IMR-90 (cell line): ENCODE data around the gene GATA6. TPM values are rescaled to one million over a fixed set of nuclear protein-coding genes. Genes with fewer than 3 reads are reported as not detected.

Source experiments
- ATAC-seq: fragments of 200-7000 bp; cut with Tn5 transposase; 2 replicates; pipeline ENCODE4 v1.9.1; 2020; ENCODE audit warnings: low read depth, mild to moderate bottlenecking, moderate library complexity
- BruUV-seq: library from RNA; stranded (reverse); fragments of 400-500 nt; replicated peaks from 2 replicates; lab custom pipeline; 2021; lab: Mats Ljungman, UMichigan
- CTCF ChIA-PET: fragments of 300-600 bp; formaldehyde crosslinking; extraction: SDS; loops from one replicate; lab custom pipeline; 2021; ENCODE audit warnings: antibody characterized with exemption; lab: Yijun Ruan, JAX
- POLR2A ChIA-PET: fragments of 300-600 bp; sonication (Branson Sonifier 250); formaldehyde crosslinking; loops from one replicate; lab custom pipeline; 2022; ENCODE audit warnings: antibody characterized with exemption; ENCODE audit not compliant: unreplicated experiment; lab: Charles Lee
- DNase-seq: peaks from one replicate; pipeline ENCODE4 v3.0.0; 2013
- H2AFZ ChIP-seq: replicated peaks from 2 replicates; pipeline ENCODE3; 2013; ENCODE audit warnings: low read length, mild to moderate bottlenecking; ENCODE audit not compliant: poor library complexity
- H2AK5ac ChIP-seq: 2 replicates; pipeline ENCODE4 v1.6.1; 2013; ENCODE audit warnings: low read depth, low read length, inconsistent platforms
- H2AK9ac ChIP-seq: replicated peaks from 2 replicates; pipeline ENCODE3; 2013; ENCODE audit warnings: mild to moderate bottlenecking, low read depth, low read length, moderate library complexity; ENCODE audit not compliant: poor library complexity
- H2BK120ac ChIP-seq: 2 replicates; pipeline ENCODE4 v1.6.1; 2013; ENCODE audit warnings: low read depth, low read length, inconsistent platforms
- H2BK15ac ChIP-seq: 3 replicates; pipeline ENCODE4 v1.6.1; 2013; ENCODE audit warnings: low read depth, low read length, inconsistent platforms
- H2BK20ac ChIP-seq: 2 replicates; pipeline ENCODE4 v1.6.1; 2013; ENCODE audit warnings: low read depth, mild to moderate bottlenecking, inconsistent platforms, low read length, moderate library complexity
- H2BK5ac ChIP-seq: 2 replicates; pipeline ENCODE4 v1.6.1; 2013; ENCODE audit warnings: mild to moderate bottlenecking, low read depth, low read length, inconsistent platforms; ENCODE audit not compliant: poor library complexity, severe bottlenecking
- H3K14ac ChIP-seq: replicated peaks from 2 replicates; pipeline ENCODE4 v1.6.1; 2013; ENCODE audit warnings: low read depth, low read length, inconsistent platforms
- H3K18ac ChIP-seq: 2 replicates; pipeline ENCODE4 v1.6.1; 2013; ENCODE audit warnings: low read depth, low read length, control low read depth
- H3K23ac ChIP-seq: 2 replicates; pipeline ENCODE4 v1.6.1; 2013; ENCODE audit warnings: low read depth, low read length, inconsistent platforms
- H3K27ac ChIP-seq: 2 replicates; pipeline ENCODE4 v1.5.1; 2013; ENCODE audit warnings: mild to moderate bottlenecking, control low read depth, low read length; ENCODE audit not compliant: insufficient read depth
- H3K27me3 ChIP-seq: 2 replicates; pipeline ENCODE4 v1.6.1; 2013; ENCODE audit warnings: low read length; ENCODE audit not compliant: control insufficient read depth, insufficient read depth
- H3K36me3 ChIP-seq: 2 replicates; pipeline ENCODE4 v1.6.1; 2013; ENCODE audit warnings: low read length, mixed read lengths; ENCODE audit not compliant: control insufficient read depth, insufficient read depth
- H3K4ac ChIP-seq: 2 replicates; pipeline ENCODE4 v1.6.1; 2013; ENCODE audit warnings: low read depth, low read length, inconsistent platforms
- H3K4me1 ChIP-seq: 2 replicates; pipeline ENCODE4 v1.6.1; 2013; ENCODE audit warnings: low read length, mixed read lengths; ENCODE audit not compliant: control insufficient read depth, insufficient read depth
- H3K4me2 ChIP-seq: 2 replicates; pipeline ENCODE4 v1.6.1; 2013; ENCODE audit warnings: low read depth, mild to moderate bottlenecking, control low read depth, low read length, moderate library complexity
- H3K4me3 ChIP-seq: 2 replicates; pipeline ENCODE4 v1.5.1; 2013; ENCODE audit warnings: low read depth, mild to moderate bottlenecking, control low read depth, low read length, moderate library complexity; ENCODE audit not compliant: insufficient read depth
- H3K56ac ChIP-seq: 2 replicates; pipeline ENCODE4 v1.6.1; 2013; ENCODE audit warnings: low read length, inconsistent platforms; ENCODE audit not compliant: insufficient read depth; ENCODE audit errors: extremely low read depth
- H3K79me1 ChIP-seq, 2 experiments: 2 replicates each; pipeline ENCODE4 v1.6.1; 2013; ENCODE audit warnings: low read length in 2 of 2, inconsistent platforms in 1 of 2, low read depth in 1 of 2
- H3K9ac ChIP-seq: 2 replicates; pipeline ENCODE4 v1.6.1; 2013; ENCODE audit warnings: low read depth, low read length, control low read depth
- H3K9me1 ChIP-seq: 2 replicates; pipeline ENCODE4 v1.6.1; 2013; ENCODE audit warnings: low read length, inconsistent platforms; ENCODE audit not compliant: insufficient read depth
- H3K9me3 ChIP-seq: 2 replicates; pipeline ENCODE4 v1.6.1; 2013; ENCODE audit warnings: low read length; ENCODE audit not compliant: control insufficient read depth, insufficient read depth
- H4K20me1 ChIP-seq: 2 replicates; pipeline ENCODE4 v1.6.1; 2013; ENCODE audit warnings: low read length, inconsistent platforms; ENCODE audit not compliant: insufficient read depth
- H4K5ac ChIP-seq: 2 replicates; pipeline ENCODE4 v1.6.1; 2013; ENCODE audit warnings: mild to moderate bottlenecking, low read depth, low read length, control low read depth
- H4K8ac ChIP-seq, 2 experiments: 2 replicates each; pipeline ENCODE4 v1.6.1; 2013; ENCODE audit warnings: low read depth in 2 of 2, low read length in 2 of 2, control low read depth in 1 of 2, inconsistent platforms in 1 of 2
- H4K91ac ChIP-seq: 2 replicates; pipeline ENCODE4 v1.6.1; 2013; ENCODE audit warnings: low read depth, low read length, inconsistent platforms; ENCODE audit not compliant: insufficient read depth
- BHLHE40 ChIP-seq: fragments of 150-350 bp; IDR thresholded peaks from 2 replicates; pipeline ENCODE4 v1.6.1; 2016; ENCODE audit warnings: mild to moderate bottlenecking, low read depth, low read length
- FOS ChIP-seq: fragments of 150-350 bp; IDR thresholded peaks from 2 replicates; pipeline ENCODE4 v1.6.1; 2016; ENCODE audit warnings: low read depth, low read length
- RCOR1 ChIP-seq: IDR thresholded peaks from 2 replicates; pipeline ENCODE4 v1.6.1; 2012; ENCODE audit warnings: mild to moderate bottlenecking, low read length, improper control_type of control experiment; ENCODE audit not compliant: insufficient replicate concordance
- WGBS, 2 experiments: methylation state at CpG; one replicate each; pipeline versions ENCODE4 v1.1.5 to v1.1.7; 2013; ENCODE audit warnings: missing lambda C conversion rate in 2 of 2; ENCODE audit not compliant: insufficient read length in 1 of 2; ENCODE audit errors: extremely low coverage in 2 of 2; 5-methylcytosine and 5-hydroxymethylcytosine counted together
- dilution Hi-C: fragments of 300-500 bp; cut with HindIII; formaldehyde crosslinking; loops from one replicate; pipeline ENCODE4 v1.14.3; 2018; ENCODE audit warnings: low sequenced_read_pairs; ENCODE audit not compliant: unreplicated experiment
- in situ Hi-C: fragments of 300-500 bp; cut with MboI; formaldehyde crosslinking; loops from 3 replicates; pipeline ENCODE4 v1.14.3; 2019; ENCODE audit warnings: low sequenced_read_pairs, inconsistent platforms, mixed read lengths
- intact Hi-C: fragments of 100-400 bp; cut with micrococcal nuclease; formaldehyde crosslinking; loops from 2 replicates; pipeline ENCODE4 v1.10.0; 2022
- polyA plus RNA-seq, 3 experiments: library from polyadenylated mRNA; depleted of rRNA; stranded (reverse); fragments of >200 nt; gene quantifications; 2 replicates each; pipeline ENCODE4 v1.2.3, GENCODE V29; 2012; ENCODE audit warnings: low replicate concordance in 1 of 3
- total RNA-seq: library from RNA; depleted of rRNA; stranded (reverse); fragments of >200 nt; gene quantifications from 2 replicates; pipeline ENCODE4 v1.2.3, GENCODE V29; 2012

GATA6 gene
- total and polyA plus RNA-seq, 2 of the 4 experiments (the other 2 are of a cell fraction), result 2.5 to 4.0 TPM

DNA sequence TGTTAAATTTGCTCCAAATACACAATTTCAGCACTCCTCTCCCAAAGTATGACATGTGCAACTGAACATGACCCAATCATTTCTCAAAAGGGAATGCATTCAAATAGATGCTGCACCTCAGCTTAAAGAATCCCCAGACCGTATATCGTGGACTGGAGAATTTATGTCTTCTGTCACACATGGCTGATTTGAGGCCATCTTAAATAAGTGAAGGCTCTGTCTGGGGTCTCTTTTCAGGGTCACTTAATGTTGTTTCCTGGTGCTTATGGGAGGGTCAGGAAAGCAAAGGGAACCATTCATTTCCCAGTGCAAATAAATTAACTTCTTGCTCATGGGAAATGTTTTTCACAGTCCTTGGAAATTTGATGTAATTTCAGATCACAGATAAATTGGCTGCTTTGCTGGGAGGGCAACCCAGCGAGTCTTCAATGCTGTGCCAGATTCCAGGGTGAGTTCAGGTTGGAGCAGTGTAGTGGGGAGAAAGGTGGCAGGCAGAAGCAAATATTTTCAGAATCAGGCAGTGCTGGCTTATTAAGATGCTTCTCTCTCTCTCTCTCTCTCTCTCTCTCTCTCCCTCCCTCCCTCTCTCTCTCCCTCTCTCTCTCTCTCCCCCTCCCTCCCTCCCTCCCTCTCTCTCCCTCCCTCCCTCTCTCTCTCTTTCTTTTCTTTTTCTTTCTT is 34.3 kb downstream of the GATA6 start:
- Histone ChIP-seq H3K56ac (no peak overlapping the region), H3K36me3 (peaks cover 7% of the 10 kb centered on the region), H3K9me3 (no peaks in the 10 kb centered on the region), H3K79me1 (no peaks in the 10 kb centered on the region; a peak in 2 of 4 replicates), H4K5ac (no peak overlapping the region), H3K18ac (no peak overlapping the region), H2BK15ac (no peak overlapping the region), H2BK5ac (no peak overlapping the region), H2AK5ac (no peak overlapping the region), H3K23ac (no peak overlapping the region), H3K27me3 (no peaks in the 10 kb centered on the region), H3K9me1 (no peaks in the 10 kb centered on the region), H2BK20ac (no peak overlapping the region), H3K4me3 (no peak overlapping the region), H4K20me1 (0 out of 2 replicates have a peak, but pooled peaks cover 3% of the 10 kb centered on the region), H3K9ac (no peak overlapping the region), H2AFZ (no peak overlapping the region), H3K4ac (no peak overlapping the region), H3K4me1 (no peaks in the 10 kb centered on the region; the same call in 1 of the 2 replicates), H3K4me2 (no peak overlapping the region), H4K8ac (no peak overlapping the region), H2AK9ac (no peak overlapping the region), H3K14ac (no peak overlapping the region), H2BK120ac (no peak overlapping the region), H4K91ac (no peak overlapping the region), H3K27ac (no peak overlapping the region)
- no peak for TF ChIP-seq BHLHE40
- no peak for TF ChIP-seq RCOR1
- no peak for TF ChIP-seq FOS
- DNase-seq (no peak), ATAC-seq (no peak)
- CTCF ChIA-PET, result no interaction called here
- no TSS peak for BruUV-seq
- POLR2A ChIA-PET, result no interaction called here
- no CpG with 5 or more reads among the region's 3 CpGs for WGBS, 2 experiments
- in situ Hi-C loops (no loop called here), dilution Hi-C loops (no loop called here), intact Hi-C loops (no loop called here)
